Endothelial cell of umbilical vein (primary cell): ENCODE data around the gene MRE11.

ENCODE experiments used
- CTCF ChIP-seq, 2 donors: IDR thresholded peaks; 1 replicate in 1 of 2; 2 replicates in 1 of 2; pipeline ENCODE4 v1.5.1; 2011; ENCODE audit warnings: low read length in 2 of 2, mild to moderate bottlenecking in 2 of 2, moderate library complexity in 2 of 2, control low read depth in 1 of 2, inconsistent platforms in 1 of 2, low read depth in 1 of 2; ENCODE audit not compliant: insufficient read depth in 1 of 2; ENCODE audit errors: extremely low read depth in 1 of 2
- GATA2 ChIP-seq: IDR thresholded peaks from 2 replicates; pipeline ENCODE4 v1.7.0; 2011; ENCODE audit warnings: low read depth, mild to moderate bottlenecking, moderate library complexity, mixed read lengths, low read length; ENCODE audit not compliant: insufficient read length, insufficient read depth
- POLR2AphosphoS5 ChIP-seq: IDR thresholded peaks from 2 replicates; pipeline ENCODE4 v1.6.1; 2012; ENCODE audit warnings: low read depth, mild to moderate bottlenecking, control low read depth, low read length, moderate library complexity; ENCODE audit not compliant: insufficient read depth

- TF ChIP-seq GATA2, result no peak
- TF ChIP-seq POLR2AphosphoS5, result no peak
- no peak for TF ChIP-seq CTCF (IDR thresholded peaks at IDR 0.05; ENCODE audit: extremely low read depth in 1 of 2, insufficient read depth in 1 of 2, low read depth in 1 of 2, low read length in 2 of 2)
Measured at GRCh38 chr11:94376841-94377240, 116.8 kb downstream of the MRE11 start.
